Ovary (tissue), 9 donors: ENCODE data around the gene OR2Z1. TPM values are rescaled to one million over a fixed set of nuclear protein-coding genes. Genes with fewer than 3 reads are reported as not detected.

Experiments used
- DNase-seq, 5 donors: peaks; one replicate each; pipeline ENCODE4 v3.0.0-alpha.2; 2019 to 2020
- H3K27ac ChIP-seq, 2 donors: fragments of 200-600 bp; one replicate each; pipeline versions ENCODE4 v1.5.1 to v1.8.0; 2019 to 2022
- H3K27me3 ChIP-seq: fragments of 200-600 bp; one replicate; pipeline ENCODE4 v1.8.0; 2022
- H3K36me3 ChIP-seq: fragments of 200-600 bp; sonication (generic); one replicate; pipeline ENCODE4 v1.5.1; 2019
- H3K4me1 ChIP-seq: one replicate; pipeline ENCODE4 v1.8.1; 2013; ENCODE audit warnings: mild to moderate bottlenecking, moderate library complexity; ENCODE audit not compliant: insufficient read depth
- H3K4me3 ChIP-seq: fragments of 200-600 bp; sonication (generic); one replicate; pipeline ENCODE4 v1.5.1; 2017
- H3K9me3 ChIP-seq, 2 donors: fragments of 200-600 bp in 1 of 2; sonication (generic) in 1 of 2; one replicate each; pipeline versions ENCODE4 v1.5.1 to v1.8.1; 2013 to 2019; ENCODE audit warnings: mild to moderate bottlenecking in 1 of 2, moderate library complexity in 1 of 2
- CTCF ChIP-seq, 3 donors: fragments of 450-650 bp in 2 of 3; fragments of 200-600 bp in 1 of 3; IDR thresholded peaks; one replicate each; pipeline versions ENCODE4 v1.5.1 to v1.8.0; 2016 to 2022; ENCODE audit warnings: antibody characterized with exemption in 3 of 3, mild to moderate bottlenecking in 1 of 3
- EP300 ChIP-seq: sonication (generic); formaldehyde crosslinking; IDR thresholded peaks from one replicate; pipeline ENCODE4 v1.6.1; 2017; ENCODE audit warnings: antibody characterized with exemption
- POLR2A ChIP-seq: fragments of 450-650 bp; IDR thresholded peaks from one replicate; pipeline ENCODE4 v1.6.1; 2017; ENCODE audit warnings: antibody characterized with exemption, mild to moderate bottlenecking, moderate library complexity
- WGBS, 3 donors: extraction: QIAGEN DNeasy Blood & Tissue Kit in 1 of 3; methylation state at CpG; one replicate each; pipeline versions ENCODE4 v1.1.5 to v1.1.7; 2013 to 2017; 5-methylcytosine and 5-hydroxymethylcytosine counted together
- intact Hi-C, 4 donors: fragments of 100-400 bp; cut with DNase I; formaldehyde crosslinking; loops; one replicate each; pipeline versions ENCODE4 v1.11.0 to v1.15.1; 2022 to 2023
- polyA plus RNA-seq, 2 donors: library from polyadenylated mRNA; stranded (reverse); fragments of 200-250 nt in 1 of 2; fragments of 350-450 nt in 1 of 2; fragmentation: Illumina TruSeq in 1 of 2; extraction: RNeasy Lipid Tissue Mini Kit (QIAGEN cat#74804) in 1 of 2; gene quantifications; one replicate each; pipeline ENCODE4 v1.2.3, GENCODE V29; 2013 to 2014
- total RNA-seq, 7 donors: library from RNA; depleted of rRNA in 2 of 7; stranded (reverse); fragments of >200 nt in 2 of 7; fragmentation: NEBNext Ultra II Directional in 3 of 7; extraction: Animal tissue kit (Norgen Biotek cat#: 25700) in 3 of 7; gene quantifications; one replicate each; pipeline versions ENCODE4 v1.1.0 to v1.2.4, GENCODE V29; 2016 to 2023
- donor health status: DM: no; HTN: no; CAD: no; lungs with moderate emphysema.
- donor health status: DM: no; HTN: no; CAD: no.
- donor health status: Bipolar disorder and iron deficiency.
- donor health status: DM: yes; HTN: yes; CAD: no.
- donor health status: DM: no; HTN: no; CAD: no.
- donor health status: DM: yes; HTN: yes; CAD: no.

Gene OR2Z1
- total and polyA plus RNA-seq, 9 donors, result not detected

GRCh38 chr19:8695501-8695900 lies 25.9 kb upstream of the OR2Z1 start:
- DNase-seq, result no peak
- TF ChIP-seq EP300, result no peak
- TF ChIP-seq CTCF (IDR thresholded peaks at IDR 0.05), result no peak
- TF ChIP-seq POLR2A, result no peak
- intact Hi-C loops, result no loop called here
- WGBS, 3 donors, result 49 to 71% (median 51%) methylated on average over 6 of the region's 6 CpGs
- no peaks in the 10 kb centered on the region for H3K9me3 ChIP-seq
- H3K4me1 ChIP-seq, result no peaks in the 10 kb centered on the region
- no peak overlapping the region for H3K4me3 ChIP-seq
- no peak overlapping the region for H3K27ac ChIP-seq
- no peaks in the 10 kb centered on the region for H3K27me3 ChIP-seq
- no peaks in the 10 kb centered on the region for H3K36me3 ChIP-seq

DNA sequence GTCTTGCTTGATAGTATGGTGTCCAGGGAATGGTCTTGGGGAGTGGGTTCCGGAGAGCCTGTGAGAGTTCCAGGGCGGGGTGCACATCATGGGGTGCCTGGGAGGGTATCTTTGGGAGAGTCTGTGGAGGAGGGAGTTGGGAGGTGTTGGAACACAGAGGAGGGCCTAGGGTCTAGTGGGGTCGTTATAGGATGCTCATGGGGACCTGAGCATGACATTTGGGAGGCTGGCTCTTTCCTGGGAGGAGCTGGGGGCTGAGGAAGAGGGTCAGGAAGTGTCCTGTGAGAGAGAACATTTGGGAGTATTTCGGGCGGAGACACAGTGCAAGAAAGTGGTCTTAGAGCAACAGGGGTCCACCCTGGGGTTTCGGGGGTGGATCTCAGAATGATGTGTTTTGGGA lies 25.5 kb upstream of the OR2Z1 start:
- whole genome bisulfite sequencing, 3 donors, result 68 to 70% (median 69%) methylated on average over 6 of the region's 6 CpGs
- Histone ChIP-seq H3K4me1 (no peaks in the 10 kb centered on the region), H3K9me3 (no peaks in the 10 kb centered on the region), H3K27me3 (no peaks in the 10 kb centered on the region), H3K4me3 (no peak overlapping the region), H3K36me3 (no peaks in the 10 kb centered on the region), H3K27ac (no peak overlapping the region)
- TF ChIP-seq CTCF (IDR thresholded peaks at IDR 0.05) (no peak), POLR2A (no peak)
- intact Hi-C loops, result no loop called here
- DNase-seq, result no peak

- no peaks in the 10 kb centered on the region for H3K27me3 ChIP-seq
- no peak overlapping the region for H3K27ac ChIP-seq
- DNase-seq, result no peak
- H3K9me3 ChIP-seq, result no peaks in the 10 kb centered on the region
- 44 to 56% (median 53%) methylated on average over 1 of the region's 1 CpG for WGBS, 3 donors
- H3K4me3 ChIP-seq, result no peak overlapping the region
- no peaks in the 10 kb centered on the region for H3K4me1 ChIP-seq
- H3K36me3 ChIP-seq, result no peaks in the 10 kb centered on the region
- TF ChIP-seq POLR2A, result no peak
- TF ChIP-seq CTCF (IDR thresholded peaks at IDR 0.05), result no peak
- no peak for TF ChIP-seq EP300
- intact Hi-C loops, result no loop called here
Observed at GRCh38 chr19:8696993-8697392, 24.4 kb upstream of the OR2Z1 start.

DNA sequence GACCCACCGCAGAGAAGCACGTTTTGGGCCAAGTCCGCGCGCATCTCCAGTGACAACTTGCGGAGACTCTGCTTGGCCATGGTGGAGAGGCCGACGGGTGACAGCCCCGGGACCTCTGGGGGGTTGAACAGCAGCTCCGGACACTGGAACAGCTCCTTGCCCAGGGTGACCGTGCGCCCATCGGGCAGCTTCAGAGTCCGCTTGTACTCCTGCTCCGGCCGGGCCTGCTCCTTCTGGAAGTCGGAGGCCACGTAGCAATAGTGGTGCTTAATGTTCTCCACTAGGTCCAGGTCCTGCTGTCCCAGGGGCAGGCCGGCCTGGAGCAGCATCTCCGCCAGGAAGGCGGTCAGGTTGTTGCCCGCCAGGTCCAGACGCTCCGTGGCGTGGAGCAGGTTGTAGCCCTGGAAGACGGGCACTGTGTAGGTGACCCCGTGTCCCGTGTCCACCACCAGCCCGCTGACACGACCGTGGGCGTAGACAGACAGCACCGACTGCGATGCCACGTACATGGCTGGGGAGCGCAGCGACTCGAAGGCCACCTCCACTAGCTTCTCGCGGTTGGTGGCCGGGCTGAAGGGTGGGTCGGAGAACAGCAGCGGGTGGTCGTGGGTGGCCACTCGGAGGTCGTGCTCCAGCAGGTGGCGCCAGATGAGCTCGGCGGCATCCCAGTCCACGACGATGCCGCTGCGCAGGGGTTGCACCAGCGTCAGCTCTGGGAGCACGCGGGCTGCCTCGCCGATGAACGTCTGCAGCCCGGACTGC lies 23.6 kb upstream of the OR2Z1 start:
- Histone ChIP-seq H3K27ac (no peak overlapping the region), H3K4me3 (no peak overlapping the region), H3K27me3 (no peaks in the 10 kb centered on the region), H3K9me3 (no peaks in the 10 kb centered on the region), H3K36me3 (no peaks in the 10 kb centered on the region), H3K4me1 (no peaks in the 10 kb centered on the region)
- no peak for TF ChIP-seq CTCF (IDR thresholded peaks at IDR 0.05)
- TF ChIP-seq POLR2A, result no peak
- TF ChIP-seq EP300, result no peak
- no peak for DNase-seq
- intact Hi-C loops, result no loop called here
- 56 to 69% (median 57%) methylated on average over 53 to 60 of the region's 60 CpGs for WGBS, 3 donors
